ENCODE data around the gene ASNS.

ASNS gene

DNA sequence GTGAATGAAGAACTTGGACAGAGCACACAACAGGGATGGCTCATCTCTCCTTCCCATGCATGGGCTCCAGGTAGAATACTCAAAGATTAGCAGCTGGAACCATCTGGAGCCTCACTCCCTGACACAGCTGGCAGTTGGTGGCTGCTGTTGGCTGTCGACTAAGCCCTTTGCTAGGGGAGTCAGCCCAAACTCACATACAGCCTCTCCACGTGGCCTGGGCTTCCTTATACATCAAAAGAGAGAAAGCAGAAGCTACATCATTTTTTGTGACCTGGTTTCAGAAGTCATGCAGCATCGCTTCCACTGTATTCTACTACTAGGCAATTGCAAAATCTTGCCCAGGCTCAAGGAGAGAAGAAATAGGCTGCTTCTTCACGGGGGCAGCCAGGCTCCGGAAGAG, 24.4 kb downstream of the ASNS start:
- TF ChIP-seq, protein P1, sequence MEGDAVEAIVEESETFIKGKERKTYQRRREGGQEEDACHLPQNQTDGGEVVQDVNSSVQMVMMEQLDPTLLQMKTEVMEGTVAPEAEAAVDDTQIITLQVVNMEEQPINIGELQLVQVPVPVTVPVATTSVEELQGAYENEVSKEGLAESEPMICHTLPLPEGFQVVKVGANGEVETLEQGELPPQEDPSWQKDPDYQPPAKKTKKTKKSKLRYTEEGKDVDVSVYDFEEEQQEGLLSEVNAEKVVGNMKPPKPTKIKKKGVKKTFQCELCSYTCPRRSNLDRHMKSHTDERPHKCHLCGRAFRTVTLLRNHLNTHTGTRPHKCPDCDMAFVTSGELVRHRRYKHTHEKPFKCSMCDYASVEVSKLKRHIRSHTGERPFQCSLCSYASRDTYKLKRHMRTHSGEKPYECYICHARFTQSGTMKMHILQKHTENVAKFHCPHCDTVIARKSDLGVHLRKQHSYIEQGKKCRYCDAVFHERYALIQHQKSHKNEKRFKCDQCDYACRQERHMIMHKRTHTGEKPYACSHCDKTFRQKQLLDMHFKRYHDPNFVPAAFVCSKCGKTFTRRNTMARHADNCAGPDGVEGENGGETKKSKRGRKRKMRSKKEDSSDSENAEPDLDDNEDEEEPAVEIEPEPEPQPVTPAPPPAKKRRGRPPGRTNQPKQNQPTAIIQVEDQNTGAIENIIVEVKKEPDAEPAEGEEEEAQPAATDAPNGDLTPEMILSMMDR (conservative IDR thresholded peaks at IDR 0.05; ENCODE audit: low read length), result no peak
- no peak for TF ChIP-seq EZH2phosphoT487 (IDR thresholded peaks at IDR 0.05; ENCODE audit: borderline replicate concordance)
- no peak overlapping the region for H2AFZ ChIP-seq (ENCODE audit: low read length)
- no peak overlapping the region for H3K4me2 ChIP-seq (ENCODE audit: low read depth, low read length, poor library complexity, severe bottlenecking)
- no peaks in the 10 kb centered on the region for H3K36me3 ChIP-seq (ENCODE audit: insufficient read depth, low read length)
- H3K27me3 ChIP-seq (ENCODE audit: insufficient read depth, low read length, poor library complexity, severe bottlenecking), result no peaks in the 10 kb centered on the region
- H3K4me3 ChIP-seq (ENCODE audit: low read length, poor library complexity, severe bottlenecking), result no peak overlapping the region
- H3K9me2 ChIP-seq (replicated peaks; ENCODE audit: low read depth, low read length), result no peaks in the 10 kb centered on the region
- no peak overlapping the region for H3K9ac ChIP-seq (ENCODE audit: low read depth, low read length, poor library complexity, severe bottlenecking)
- no peaks in the 10 kb centered on the region for H3K9me3 ChIP-seq (ENCODE audit: insufficient read depth, low read depth, low read length)
- H3F3A ChIP-seq (ENCODE audit: low read depth), result no peaks in the 10 kb centered on the region
- H3K79me2 ChIP-seq (ENCODE audit: insufficient read depth, low read length), result no peaks in the 10 kb centered on the region
- H3K4me1 ChIP-seq (ENCODE audit: insufficient read depth, low read length, poor library complexity, severe bottlenecking), result no peaks in the 10 kb centered on the region
- H4K20me1 ChIP-seq (ENCODE audit: insufficient read depth, low read length, poor library complexity, severe bottlenecking), result no peaks in the 10 kb centered on the region

DNA sequence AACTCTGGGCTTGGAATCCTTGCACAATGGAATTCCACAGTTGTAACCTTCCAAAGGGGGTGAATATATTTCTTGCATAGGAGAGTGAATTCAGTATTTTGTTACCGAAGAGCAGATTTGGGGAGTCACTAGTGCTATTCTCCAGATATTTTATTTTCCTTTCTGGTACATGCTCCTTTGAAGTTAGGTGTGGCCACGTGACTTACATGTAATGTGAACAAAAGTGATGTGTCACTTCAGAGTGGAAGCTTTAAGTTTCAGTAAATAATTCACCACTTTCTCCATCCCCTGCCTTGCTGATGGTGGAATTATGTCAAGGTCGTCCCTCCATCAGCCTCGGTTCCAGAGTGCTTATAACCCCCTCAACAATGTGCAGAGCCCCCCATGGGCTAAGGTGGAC, 25.3 kb downstream of the ASNS start:
- Histone ChIP-seq H3K9me3 (ENCODE audit: insufficient read depth, low read depth, low read length) (no peaks in the 10 kb centered on the region), H3K9ac (ENCODE audit: low read depth, low read length, poor library complexity, severe bottlenecking) (no peak overlapping the region), H3K4me2 (ENCODE audit: low read depth, low read length, poor library complexity, severe bottlenecking) (no peak overlapping the region), H2AFZ (ENCODE audit: low read length) (no peak overlapping the region), H3K36me3 (ENCODE audit: insufficient read depth, low read length) (no peaks in the 10 kb centered on the region), H3K4me1 (ENCODE audit: insufficient read depth, low read length, poor library complexity, severe bottlenecking) (no peaks in the 10 kb centered on the region), H3K4me3 (ENCODE audit: low read length, poor library complexity, severe bottlenecking) (no peak overlapping the region), H3K27me3 (ENCODE audit: insufficient read depth, low read length, poor library complexity, severe bottlenecking) (no peaks in the 10 kb centered on the region), H3K9me2 (replicated peaks; ENCODE audit: low read depth, low read length) (no peaks in the 10 kb centered on the region), H3K79me2 (ENCODE audit: insufficient read depth, low read length) (no peaks in the 10 kb centered on the region), H4K20me1 (ENCODE audit: insufficient read depth, low read length, poor library complexity, severe bottlenecking) (no peaks in the 10 kb centered on the region), H3F3A (ENCODE audit: low read depth) (no peaks in the 10 kb centered on the region)
- no peak for TF ChIP-seq EZH2phosphoT487 (IDR thresholded peaks at IDR 0.05; ENCODE audit: borderline replicate concordance)
- TF ChIP-seq, protein P1 (conservative IDR thresholded peaks at IDR 0.05; ENCODE audit: low read length), result no peak

DNA sequence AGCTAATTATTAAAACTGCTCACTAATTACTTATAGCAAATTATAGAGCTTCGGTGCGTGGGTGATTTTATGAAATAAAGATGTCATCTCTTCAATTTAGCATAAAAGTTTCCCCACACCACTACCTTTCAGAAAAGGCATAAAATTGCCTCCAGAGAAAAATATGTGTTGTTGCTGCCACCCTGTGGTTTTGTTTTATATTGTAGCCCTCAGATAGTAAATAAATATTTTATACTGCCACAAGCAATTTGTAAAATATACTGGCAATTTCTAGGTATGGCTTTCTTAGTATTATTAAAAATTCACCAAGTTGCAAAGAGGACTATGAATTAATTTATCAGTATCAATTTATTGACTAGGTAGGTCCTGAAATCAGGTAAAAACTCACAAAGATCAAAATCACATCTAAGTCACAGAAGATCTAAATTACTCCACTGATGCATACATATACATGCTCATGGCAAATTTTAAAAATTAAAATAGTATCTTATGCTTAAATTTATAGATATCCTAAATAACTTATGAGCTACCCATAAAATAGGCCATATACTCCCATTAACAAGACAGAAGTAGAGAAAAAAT, 26.5 kb downstream of the ASNS start:
- no peaks in the 10 kb centered on the region for H3K9me2 ChIP-seq (replicated peaks; ENCODE audit: low read depth, low read length)
- H3K9ac ChIP-seq (ENCODE audit: low read depth, low read length, poor library complexity, severe bottlenecking), result no peak overlapping the region
- no peaks in the 10 kb centered on the region for H3K36me3 ChIP-seq (ENCODE audit: insufficient read depth, low read length)
- TF ChIP-seq, protein P1 (conservative IDR thresholded peaks at IDR 0.05; ENCODE audit: low read length), result peak; percentile 65
- TF ChIP-seq EZH2phosphoT487 (IDR thresholded peaks at IDR 0.05; ENCODE audit: borderline replicate concordance), result no peak
- no peak overlapping the region for H3K4me3 ChIP-seq (ENCODE audit: low read length, poor library complexity, severe bottlenecking)
- H3K4me1 ChIP-seq (ENCODE audit: insufficient read depth, low read length, poor library complexity, severe bottlenecking), result no peaks in the 10 kb centered on the region
- peak overlapping the region; percentile 55; the same call in 1 of the 2 replicates for H2AFZ ChIP-seq (ENCODE audit: low read length)
- no peaks in the 10 kb centered on the region for H3F3A ChIP-seq (ENCODE audit: low read depth)
- no peaks in the 10 kb centered on the region for H3K27me3 ChIP-seq (ENCODE audit: insufficient read depth, low read length, poor library complexity, severe bottlenecking)
- H3K4me2 ChIP-seq (ENCODE audit: low read depth, low read length, poor library complexity, severe bottlenecking), result no peak overlapping the region
- no peaks in the 10 kb centered on the region for H4K20me1 ChIP-seq (ENCODE audit: insufficient read depth, low read length, poor library complexity, severe bottlenecking)
- no peaks in the 10 kb centered on the region for H3K9me3 ChIP-seq (ENCODE audit: insufficient read depth, low read depth, low read length)
- no peaks in the 10 kb centered on the region for H3K79me2 ChIP-seq (ENCODE audit: insufficient read depth, low read length)

Data from Loucy (cell line).